HUES48 (cell line): ENCODE data around the gene NSD2.
"Not testable (repeated sequence)": the region's sequence is repeated elsewhere in the genome, so short reads cannot be mapped to it uniquely, and the experiment has no call there.

Experiments used
- H3K27ac ChIP-seq: one replicate; pipeline ENCODE4 v1.7.0; 2013; ENCODE audit warnings: low read depth, low read length, inconsistent platforms
- H3K27me3 ChIP-seq: 2 replicates; pipeline ENCODE4 v1.6.1; 2013; ENCODE audit warnings: mild to moderate bottlenecking, low read length; ENCODE audit not compliant: control insufficient read depth, insufficient read depth
- H3K36me3 ChIP-seq: 2 replicates; pipeline ENCODE4 v1.6.1; 2013; ENCODE audit warnings: low read length; ENCODE audit not compliant: control insufficient read depth, insufficient read depth
- H3K4me1 ChIP-seq: 2 replicates; pipeline ENCODE4 v1.6.1; 2013; ENCODE audit warnings: mild to moderate bottlenecking, low read length; ENCODE audit not compliant: control insufficient read depth, insufficient read depth
- H3K4me3 ChIP-seq: 2 replicates; pipeline ENCODE4 v1.5.1; 2013; ENCODE audit warnings: mild to moderate bottlenecking, low read depth, low read length
- H3K9ac ChIP-seq: 2 replicates; pipeline ENCODE4 v1.6.1; 2013; ENCODE audit warnings: mild to moderate bottlenecking, low read depth, low read length, moderate library complexity
- H3K9me3 ChIP-seq: 2 replicates; pipeline ENCODE4 v1.6.1; 2013; ENCODE audit warnings: low read length; ENCODE audit not compliant: control insufficient read depth, insufficient read depth

NSD2 gene

GRCh38 chr4:1987721-1988326 lies 116.6 kb downstream of the NSD2 start:
- no peak overlapping the region for H3K9ac ChIP-seq
- no peak overlapping the region for H3K27ac ChIP-seq
- H3K27me3 ChIP-seq, result no peaks in the 10 kb centered on the region
- no peak overlapping the region for H3K4me3 ChIP-seq
- H3K9me3 ChIP-seq, result no peaks in the 10 kb centered on the region
- H3K36me3 ChIP-seq, result peaks cover 78% of the 10 kb centered on the region
- no peaks in the 10 kb centered on the region for H3K4me1 ChIP-seq

GRCh38 chr4:1988327-1988724 lies 117.1 kb downstream of the NSD2 start:
- no peak overlapping the region for H3K4me3 ChIP-seq
- H3K4me1 ChIP-seq, result no peaks in the 10 kb centered on the region
- no peak overlapping the region for H3K27ac ChIP-seq
- H3K9me3 ChIP-seq, result no peaks in the 10 kb centered on the region
- no peak overlapping the region for H3K9ac ChIP-seq
- peaks cover 73% of the 10 kb centered on the region for H3K36me3 ChIP-seq
- no peaks in the 10 kb centered on the region for H3K27me3 ChIP-seq

GRCh38 chr4:1989533-1990347 lies 118.5 kb downstream of the NSD2 start:
- H3K27me3 ChIP-seq, result no peaks in the 10 kb centered on the region
- H3K4me1 ChIP-seq, result no peaks in the 10 kb centered on the region
- H3K9ac ChIP-seq, result no peak overlapping the region
- H3K36me3 ChIP-seq, result peaks cover 59% of the 10 kb centered on the region
- H3K9me3 ChIP-seq, result no peaks in the 10 kb centered on the region
- no peak overlapping the region for H3K4me3 ChIP-seq
- H3K27ac ChIP-seq, result no peak overlapping the region

- no peak overlapping the region for H3K27ac ChIP-seq
- H3K36me3 ChIP-seq, result peaks cover 58% of the 10 kb centered on the region
- no peaks in the 10 kb centered on the region for H3K4me1 ChIP-seq
- H3K27me3 ChIP-seq, result no peaks in the 10 kb centered on the region
- H3K9ac ChIP-seq, result no peak overlapping the region
- no peak overlapping the region for H3K4me3 ChIP-seq
- H3K9me3 ChIP-seq, result no peaks in the 10 kb centered on the region
These were observed 119.1 kb downstream of the NSD2 start for GRCh38 chr4:1990348-1990645.

GRCh38 chr4:1990676-1991075 lies 119.5 kb downstream of the NSD2 start:
- Histone ChIP-seq H3K36me3 (peaks cover 54% of the 10 kb centered on the region), H3K4me3 (no peak overlapping the region)

GRCh38 chr4:1991087-1991486 lies 119.9 kb downstream of the NSD2 start:
- H3K4me3 ChIP-seq, result no peak overlapping the region
- no peaks in the 10 kb centered on the region for H3K4me1 ChIP-seq
- peaks cover 50% of the 10 kb centered on the region for H3K36me3 ChIP-seq
- H3K27me3 ChIP-seq, result no peaks in the 10 kb centered on the region
- H3K27ac ChIP-seq, result no peak overlapping the region
- no peak overlapping the region for H3K9ac ChIP-seq
- no peaks in the 10 kb centered on the region for H3K9me3 ChIP-seq

More at GRCh38 chr4:1990676-1991075, 119.5 kb downstream of the NSD2 start:
- H3K4me1 ChIP-seq, result no peaks in the 10 kb centered on the region
- H3K27ac ChIP-seq, result no peak overlapping the region
- H3K27me3 ChIP-seq, result no peaks in the 10 kb centered on the region
- no peaks in the 10 kb centered on the region for H3K9me3 ChIP-seq
- H3K9ac ChIP-seq, result no peak overlapping the region

- peaks cover 43% of the 10 kb centered on the region for H3K36me3 ChIP-seq
- no peaks in the 10 kb centered on the region for H3K27me3 ChIP-seq
- H3K27ac ChIP-seq, result no peak overlapping the region
- no peaks in the 10 kb centered on the region for H3K9me3 ChIP-seq
- no peak overlapping the region for H3K9ac ChIP-seq
- H3K4me3 ChIP-seq, result no peak overlapping the region
- H3K4me1 ChIP-seq, result no peaks in the 10 kb centered on the region
These were observed 120.6 kb downstream of the NSD2 start for GRCh38 chr4:1991596-1992434.

GRCh38 chr4:1992468-1993168 lies 121.4 kb downstream of the NSD2 start:
- Histone ChIP-seq H3K4me1 (no peaks in the 10 kb centered on the region), H3K9ac (no peak overlapping the region), H3K9me3 (no peaks in the 10 kb centered on the region), H3K27ac (no peak overlapping the region), H3K36me3 (peaks cover 35% of the 10 kb centered on the region), H3K4me3 (no peak overlapping the region), H3K27me3 (no peaks in the 10 kb centered on the region)

GRCh38 chr4:1993169-1993516 lies 122.0 kb downstream of the NSD2 start:
- Histone ChIP-seq H3K9me3 (no peaks in the 10 kb centered on the region), H3K4me1 (no peaks in the 10 kb centered on the region), H3K27me3 (no peaks in the 10 kb centered on the region), H3K36me3 (peaks cover 29% of the 10 kb centered on the region), H3K4me3 (no peak overlapping the region), H3K27ac (no peak overlapping the region), H3K9ac (no peak overlapping the region)

- not testable (repeated sequence) for H3K9me3 ChIP-seq, H3K27ac ChIP-seq, H3K4me3 ChIP-seq, H3K4me1 ChIP-seq, H3K9ac ChIP-seq, H3K27me3 ChIP-seq
- peaks cover 23% of the 10 kb centered on the region for H3K36me3 ChIP-seq
These were observed 122.7 kb downstream of the NSD2 start for GRCh38 chr4:1993718-1994516.
